AG09319 (cell line): ENCODE measurements around the gene NUMB.

Experiments used
- DNase-seq: peaks from one replicate; pipeline ENCODE4 v3.0.0-alpha.2; 2010; ENCODE audit warnings: low read depth; ENCODE audit errors: extremely low read depth
- CTCF ChIP-seq: IDR thresholded peaks from 2 replicates; pipeline ENCODE4 v1.5.1; 2011; ENCODE audit warnings: low read depth, mild to moderate bottlenecking, inconsistent platforms, low read length, moderate library complexity

Gene NUMB

GRCh38 chr14:73243341-73243740 lies 215.0 kb downstream of the NUMB start:
- no peak for TF ChIP-seq CTCF
- no peak for DNase-seq

- no peak for TF ChIP-seq CTCF
- no peak for DNase-seq
Observed at GRCh38 chr14:73242357-73242901, 215.9 kb downstream of the NUMB start.

GRCh38 chr14:73241481-73242165 lies 216.7 kb downstream of the NUMB start:
- TF ChIP-seq CTCF, result no peak
- DNase-seq, result no peak

- TF ChIP-seq CTCF, result no peak
- no peak for DNase-seq
Observed at GRCh38 chr14:73240816-73241480, 217.4 kb downstream of the NUMB start.

- no peak for TF ChIP-seq CTCF
- no peak for DNase-seq
Observed at GRCh38 chr14:73239393-73240241, 218.7 kb downstream of the NUMB start.

GRCh38 chr14:73238941-73239340 lies 219.4 kb downstream of the NUMB start:
- DNase-seq, result no peak

More at GRCh38 chr14:73238941-73239340, 219.4 kb downstream of the NUMB start:
- no peak for TF ChIP-seq CTCF
